A204.1 (cell line): ENCODE results near the gene SORL1-AS1.

ENCODE experiments used
- FAIRE-seq: peaks from 2 replicates; lab custom pipeline; 2012; peaks lifted over from hg19 to GRCh38; lab: Jason Lieb, UNC

Gene SORL1-AS1

GRCh38 chr11:121426476-121427399 is 26.0 kb downstream of the SORL1-AS1 start:
- FAIRE-seq: no peak

GRCh38 chr11:121425828-121426227 is 26.9 kb downstream of the SORL1-AS1 start:
- FAIRE-seq: no peak

GRCh38 chr11:121422675-121423074 is 30.1 kb downstream of the SORL1-AS1 start:
- FAIRE-seq: no peak

GRCh38 chr11:121421149-121421901 is 31.4 kb downstream of the SORL1-AS1 start:
- FAIRE-seq: no peak

GRCh38 chr11:121420398-121420797 is 32.4 kb downstream of the SORL1-AS1 start:
- no peak for FAIRE-seq

GRCh38 chr11:121419836-121420235 is 32.9 kb downstream of the SORL1-AS1 start:
- FAIRE-seq: no peak

GRCh38 chr11:121418625-121419114 is 34.1 kb downstream of the SORL1-AS1 start:
- no peak for FAIRE-seq

GRCh38 chr11:121417607-121418006 is 35.2 kb downstream of the SORL1-AS1 start:
- FAIRE-seq: no peak

GRCh38 chr11:121417055-121417551 is 35.7 kb downstream of the SORL1-AS1 start:
- FAIRE-seq: no peak

- no peak for FAIRE-seq
Observed at GRCh38 chr11:121415856-121416255, 36.9 kb downstream of the SORL1-AS1 start.

GRCh38 chr11:121414141-121414913 is 38.4 kb downstream of the SORL1-AS1 start:
- FAIRE-seq: no peak

- FAIRE-seq: no peak
Observed at GRCh38 chr11:121412711-121413415, 39.9 kb downstream of the SORL1-AS1 start.

GRCh38 chr11:121412000-121412587 is 40.7 kb downstream of the SORL1-AS1 start:
- FAIRE-seq: no peak

GRCh38 chr11:121411330-121411729 is 41.4 kb downstream of the SORL1-AS1 start:
- FAIRE-seq: peak; percentile 25

- FAIRE-seq: peak; percentile 6
Observed at GRCh38 chr11:121410041-121410440, 42.7 kb downstream of the SORL1-AS1 start.

GRCh38 chr11:121408830-121409229 is 43.9 kb downstream of the SORL1-AS1 start:
- FAIRE-seq: no peak

- FAIRE-seq: no peak
Observed at GRCh38 chr11:121406291-121406690, 46.5 kb downstream of the SORL1-AS1 start.

GRCh38 chr11:121405646-121406045 is 47.1 kb downstream of the SORL1-AS1 start:
- no peak for FAIRE-seq

GRCh38 chr11:121394785-121395184 is 58.0 kb downstream of the SORL1-AS1 start:
- no peak for FAIRE-seq

GRCh38 chr11:121393855-121394254 is 58.9 kb downstream of the SORL1-AS1 start:
- no peak for FAIRE-seq

- no peak for FAIRE-seq
Observed at GRCh38 chr11:121391914-121392313, 60.9 kb downstream of the SORL1-AS1 start.
